GM19240 (cell line): ENCODE measurements around the gene SNRPD3.
"Not testable (repeated sequence)": the region's sequence is repeated elsewhere in the genome, so short reads cannot be mapped to it uniquely, and the experiment has no call there.

ENCODE experiments used
- DNase-seq: peaks from one replicate; pipeline ENCODE4 v3.0.0; 2011; ENCODE audit warnings: low spot score; ENCODE audit not compliant: insufficient read length

SNRPD3 gene

GRCh38 chr22:24591286-24591830, 35.6 kb downstream of the SNRPD3 start:
- DNase-seq: no peak

- DNase-seq: no peak
These were observed 36.5 kb downstream of the SNRPD3 start for GRCh38 chr22:24592058-24592850.

GRCh38 chr22:24592851-24593558, 37.2 kb downstream of the SNRPD3 start, which contains the start of gene LRRC75B:
Gene LRRC75B (minus strand): TSS chr22:24593073. CDS start chr22:24593039, 34 bp downstream.
- DNase-seq: peak; percentile 68

GRCh38 chr22:24593559-24593835, 37.7 kb downstream of the SNRPD3 start:
- DNase-seq: not testable (repeated sequence)

GRCh38 chr22:24593836-24594568, 38.2 kb downstream of the SNRPD3 start:
- DNase-seq: no peak

- no peak for DNase-seq
These were observed 38.8 kb downstream of the SNRPD3 start for GRCh38 chr22:24594569-24595120.

- DNase-seq: no peak
These were observed 39.4 kb downstream of the SNRPD3 start for GRCh38 chr22:24595228-24595627.

- no peak for DNase-seq
These were observed 40.1 kb downstream of the SNRPD3 start for GRCh38 chr22:24595863-24596262.

GRCh38 chr22:24597076-24597475, 41.3 kb downstream of the SNRPD3 start:
- DNase-seq: not testable (repeated sequence)

GRCh38 chr22:24599514-24599913, 43.7 kb downstream of the SNRPD3 start:
- no peak for DNase-seq

GRCh38 chr22:24599958-24600715, 44.3 kb downstream of the SNRPD3 start:
- DNase-seq: not testable (repeated sequence)

- no peak for DNase-seq
These were observed 45.7 kb downstream of the SNRPD3 start for GRCh38 chr22:24601217-24602104.

GRCh38 chr22:24602105-24602749, 46.4 kb downstream of the SNRPD3 start:
- not testable (repeated sequence) for DNase-seq

- not testable (repeated sequence) for DNase-seq
These were observed 47.3 kb downstream of the SNRPD3 start, which contains the start of gene GGT1 for GRCh38 chr22:24602847-24603769. Gene GGT1 (plus strand): TSS chr22:24603193. CDS start chr22:24611082, 7,889 bp downstream.

GRCh38 chr22:24603770-24604629, 48.2 kb downstream of the SNRPD3 start:
- not testable (repeated sequence) for DNase-seq

- DNase-seq: not testable (repeated sequence)
These were observed 50.5 kb downstream of the SNRPD3 start for GRCh38 chr22:24606340-24606739.

- DNase-seq: peak; percentile 45
These were observed 51.7 kb downstream of the SNRPD3 start for GRCh38 chr22:24607429-24607983.
